Ovary (tissue), 3 donors: Measurements from ENCODE around the gene TNFSF9.

ENCODE experiments used
- CTCF ChIP-seq, 3 donors: fragments of 450-650 bp in 2 of 3; fragments of 200-600 bp in 1 of 3; IDR thresholded peaks; one replicate each; pipeline versions ENCODE4 v1.5.1 to v1.8.0; 2016 to 2022; ENCODE audit warnings: antibody characterized with exemption in 3 of 3, mild to moderate bottlenecking in 1 of 3
- POLR2A ChIP-seq: fragments of 450-650 bp; IDR thresholded peaks from one replicate; pipeline ENCODE4 v1.6.1; 2017; ENCODE audit warnings: antibody characterized with exemption, mild to moderate bottlenecking, moderate library complexity
- donor health status: DM: no; HTN: no; CAD: no.

GRCh38 chr19:6514089-6514488 lies 16.7 kb upstream of the TNFSF9 start:
- TF ChIP-seq CTCF (IDR thresholded peaks at IDR 0.05) (no peak), POLR2A (no peak)
